K562 (cell line): Measurements from ENCODE around the gene PRCC. TPM values are rescaled to one million over a fixed set of nuclear protein-coding genes. Genes with fewer than 3 reads are reported as not detected.

ENCODE experiments used
- ATAC-seq: fragments of 200-7000 bp; cut with Tn5 transposase; 3 replicates; pipeline ENCODE4 v1.9.1; 2020; ENCODE audit warnings: moderate library complexity
- BruUV-seq: library from RNA; stranded (reverse); fragments of 400-500 nt; replicated peaks from 2 replicates; lab custom pipeline; 2021; lab: Mats Ljungman, UMichigan
- CTCF ChIA-PET: fragments of 300-600 bp; formaldehyde crosslinking; extraction: SDS; loops from one replicate; lab custom pipeline; 2021; ENCODE audit warnings: low intra/inter-chr PET ratio; lab: Yijun Ruan, JAX
- POLR2A ChIA-PET: fragments of 300-600, 350-650 bp; sonication (Branson Sonifier 250); formaldehyde crosslinking; extraction: SDS; loops from one replicate; lab custom pipeline; 2021; ENCODE audit warnings: antibody characterized with exemption, inconsistent platforms; lab: Yijun Ruan, JAX
- DNase-seq, 4 experiments: peaks; one replicate each; pipeline versions ENCODE4 v3.0.0 to v3.0.0-alpha.2; 2011 to 2018; ENCODE audit warnings: low spot score in 3 of 4, mixed read lengths in 3 of 4; ENCODE audit errors: extremely low read depth in 1 of 4
- FAIRE-seq: peaks from 2 replicates; lab custom pipeline; 2011; peaks lifted over from hg19 to GRCh38; lab: Jason Lieb, UNC
- H2AFZ ChIP-seq: 2 replicates; pipeline ENCODE4 v1.6.0; 2011; ENCODE audit warnings: low read depth, low read length, control low read depth, inconsistent platforms
- H3K27ac ChIP-seq: fragments of 200-600 bp; 3 replicates; pipeline ENCODE4 v1.8.0; 2011; ENCODE audit warnings: low read depth, mild to moderate bottlenecking, control low read depth, inconsistent platforms, low read length, moderate library complexity, mixed read lengths; ENCODE audit errors: extremely low read depth
- H3K27me3 ChIP-seq, 2 experiments: fragments of 300-600 bp in 1 of 2; 2 replicates in 1 of 2; 3 replicates in 1 of 2; pipeline versions ENCODE4 v1.6.0 to v1.8.0; 2011; ENCODE audit warnings: inconsistent platforms in 2 of 2, low read length in 2 of 2, mild to moderate bottlenecking in 1 of 2, mixed read lengths in 1 of 2, moderate library complexity in 1 of 2; ENCODE audit not compliant: control insufficient read depth in 2 of 2, insufficient read depth in 2 of 2
- H3K36me3 ChIP-seq: fragments of 300-600 bp; 3 replicates; pipeline ENCODE4 v1.8.0; 2011; ENCODE audit warnings: mild to moderate bottlenecking, low read length, inconsistent platforms; ENCODE audit not compliant: control insufficient read depth, insufficient read depth
- H3K4me1 ChIP-seq, 2 experiments: fragments of 200-600 bp in 1 of 2; replicated peaks in 1 of 2; 2 replicates in 1 of 2; 3 replicates in 1 of 2; pipeline versions ENCODE4 v1.5.1 to v1.8.0; 2011; ENCODE audit warnings: inconsistent platforms in 2 of 2, low read length in 2 of 2, mild to moderate bottlenecking in 1 of 2, mixed read lengths in 1 of 2, moderate library complexity in 1 of 2; ENCODE audit not compliant: control insufficient read depth in 2 of 2, insufficient read depth in 2 of 2
- H3K4me2 ChIP-seq: 2 replicates; pipeline ENCODE4 v1.6.1; 2011; ENCODE audit warnings: low read length, control low read depth, inconsistent platforms, mixed read lengths; ENCODE audit not compliant: insufficient read depth
- H3K4me3 ChIP-seq: fragments of 200-600 bp; sonication (generic), shearing (Covaris generic); 2 replicates; pipeline ENCODE4 v1.5.1; 2016; ENCODE audit warnings: control low read depth, inconsistent platforms
- H3K79me2 ChIP-seq: fragments of 200-600 bp; 3 replicates; pipeline ENCODE4 v1.8.0; 2011; ENCODE audit warnings: low read length, inconsistent platforms; ENCODE audit not compliant: control insufficient read depth, insufficient read depth
- H3K9ac ChIP-seq, 2 experiments: 2 replicates each; pipeline versions ENCODE4 v1.6.0 to v1.6.1; 2011; ENCODE audit warnings: low read depth in 2 of 2, low read length in 2 of 2, control low read depth in 1 of 2, inconsistent platforms in 1 of 2, mild to moderate bottlenecking in 1 of 2, mixed read lengths in 1 of 2; ENCODE audit not compliant: insufficient read depth in 1 of 2
- H3K9me1 ChIP-seq: one replicate; pipeline ENCODE4 v1.6.0; 2011; ENCODE audit warnings: inconsistent platforms, mild to moderate bottlenecking, low read length, moderate library complexity; ENCODE audit not compliant: control insufficient read depth, insufficient read depth
- H3K9me3 ChIP-seq: replicated peaks from 2 replicates; pipeline ENCODE4 v1.5.1; 2011; ENCODE audit warnings: low read depth, low read length, inconsistent platforms; ENCODE audit not compliant: control insufficient read depth, insufficient read depth
- H4K20me1 ChIP-seq: replicated peaks from 2 replicates; pipeline ENCODE4 v1.6.1; 2011; ENCODE audit warnings: low read length, inconsistent platforms, mixed read lengths; ENCODE audit not compliant: control insufficient read depth, insufficient read depth
- ATF3 ChIP-seq, 2 experiments: fragments of 450-650 bp in 1 of 2; sonication (generic) in 1 of 2; formaldehyde crosslinking in 1 of 2; IDR thresholded peaks in 1 of 2; conservative IDR thresholded peaks in 1 of 2; 2 replicates each; pipeline versions ENCODE4 v1.6.1 to v1.8.1; 2016 to 2023; ENCODE audit warnings: mild to moderate bottlenecking in 2 of 2, moderate library complexity in 2 of 2, inconsistent platforms in 1 of 2, missing genetic modification reagents in 1 of 2
- ZNF133 ChIP-seq: fragments of 250-450 bp; sonication (Bioruptor Pico); IDR thresholded peaks from 2 replicates; pipeline ENCODE4 v1.4.0; 2020; ENCODE audit warnings: mild to moderate bottlenecking
- WGBS: fragments of 100-300 bp; shearing (Covaris generic); methylation state at CpG from one replicate; pipeline ENCODE4 v1.1.6; 2016; ENCODE audit warnings: low coverage, mixed read lengths; ENCODE audit not compliant: insufficient coverage; ENCODE audit errors: missing lambda C conversion rate; 5-methylcytosine and 5-hydroxymethylcytosine counted together
- in situ Hi-C: fragments of 300-500 bp; cut with MboI; formaldehyde crosslinking; loops from 4 replicates; pipeline ENCODE4 v1.15.0; 2018; ENCODE audit warnings: inconsistent platforms, mixed read lengths
- intact Hi-C: fragments of 100-400 bp; cut with micrococcal nuclease; formaldehyde crosslinking; loops from 2 replicates; pipeline ENCODE4 v1.14.2; 2022
- polyA plus RNA-seq, 8 experiments: library from polyadenylated mRNA; depleted of rRNA in 4 of 8; stranded (reverse) in 5 of 8; unstranded in 3 of 8; fragments of >200 nt; fragmentation: Nextera tagmentation in 2 of 8; fragmentation: Illumina TruSeq in 1 of 8; extraction: Ambion mirVana in 2 of 8; extraction: Trizol in 1 of 8; gene quantifications; 2 replicates each; pipeline versions ENCODE4 v1.2.1 to v1.2.3, GENCODE V29; 2011 to 2014; ENCODE audit warnings: inconsistent platforms in 1 of 8, missing spikeins in 1 of 8
- total RNA-seq, 7 experiments: library from RNA; depleted of rRNA in 6 of 7; stranded (reverse); fragments of >200 nt in 6 of 7; fragmentation: Illumina TruSeq in 2 of 7; extraction: Trizol in 2 of 7; gene quantifications; 2 replicates each; pipeline versions ENCODE4 v1.2.1 to v1.2.3, GENCODE V29; 2011 to 2021; ENCODE audit warnings: low replicate concordance in 1 of 7

PRCC gene
- total and polyA plus RNA-seq, 9 of the 15 experiments (the other 6 are each of a cell fraction or from before 2014, with no cell fraction given): 23.9 to 201 (median 41.1) TPM

DNA sequence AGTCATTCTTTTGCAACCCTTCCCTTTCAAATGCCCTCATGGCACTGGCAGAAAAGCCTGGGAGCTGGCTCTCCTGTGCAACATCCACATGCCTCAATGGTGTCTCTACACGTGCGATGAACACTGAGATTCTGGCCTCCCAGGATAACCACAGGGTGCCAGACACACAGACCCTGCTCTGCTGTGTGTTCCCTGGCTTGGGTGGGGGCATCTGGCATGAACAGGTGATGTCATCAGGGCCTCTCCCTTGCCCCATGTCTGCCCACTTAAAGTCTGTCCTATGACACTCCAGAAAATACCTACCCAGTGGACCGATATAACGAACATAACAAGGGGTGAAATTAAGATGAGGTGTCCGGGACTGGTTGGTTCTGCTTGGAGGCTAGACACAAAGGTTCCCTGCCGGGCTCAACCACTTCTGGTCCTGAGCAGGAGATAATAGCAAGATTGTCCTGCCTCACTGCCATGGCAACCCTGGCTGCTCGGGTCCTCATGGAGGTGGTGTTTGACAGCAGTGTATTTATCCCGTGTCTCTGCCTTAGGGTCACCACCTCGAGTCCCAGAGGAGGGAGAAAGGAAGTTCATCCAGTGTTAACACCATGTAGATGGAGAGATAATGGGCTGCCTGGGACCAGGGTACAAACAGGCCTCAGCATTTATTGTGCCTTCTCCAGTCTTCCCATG is 72.2 kb downstream of the PRCC start:
- H3K4me3 ChIP-seq: no peak overlapping the region
- H3K36me3 ChIP-seq: no peaks in the 10 kb centered on the region
- no peak overlapping the region for H3K4me2 ChIP-seq
- POLR2A ChIA-PET: interaction anchor here (0.6 to 1.0 kb wide), 3 partner anchors 16 to 738 kb away, joined by 3 to 4 read pairs (median 3); no protein-coding TSS in a partner anchor
- no peaks in the 10 kb centered on the region for H4K20me1 ChIP-seq
- no peak overlapping the region for H3K27ac ChIP-seq
- WGBS: 3% methylated on average over 9 of the region's 9 CpGs
- TF ChIP-seq ZNF133 (CRISPR knock-in tag) (no peak), ATF3 (IDR thresholded peaks at IDR 0.05) (peak; percentile 26; the same call in 1 of the 2 replicates), ATF3 (CRISPR knock-in tag; conservative IDR thresholded peaks at IDR 0.05) (no peak)
- TF ChIP-seq, all 486 proteins: peak for 1
- CTCF ChIA-PET: interaction anchor here (0.7 to 2.0 kb wide), 7 partner anchors 21 to 316 kb away, joined by 3 to 24 read pairs (median 4); partner anchors contain the start of genes LRRC71 and NTRK1
- ATAC-seq (no peak; the same call in 2 of the 3 replicates), DNase-seq (no peak), FAIRE-seq (no peak)
- Histone ChIP-seq H3K79me2 (no peaks in the 10 kb centered on the region), H3K9me3 (no peaks in the 10 kb centered on the region), H3K4me1 (peaks cover 6 to 9% of the 10 kb centered on the region in 2 experiments; a peak in 4 of 5 replicates), H3K9ac (no peak overlapping the region), H3K9me1 (no peaks in the 10 kb centered on the region), H2AFZ (no peak overlapping the region), H3K27me3 (peaks cover 0 to 3% of the 10 kb centered on the region in 2 experiments; a peak in 1 of 5 replicates)
- in situ Hi-C loops: no loop called here
- intact Hi-C loops: loop anchor here (1.0 kb wide), 2 partner anchors 21 to 51 kb away; partner anchors contain the start of gene NTRK1
- no TSS peak for BruUV-seq
